WI38 (cell line): Measurements from ENCODE around the gene GCNT1.

Experiments
- H3K4me3 ChIP-seq: 2 replicates; pipeline ENCODE4 v1.5.1; 2011; ENCODE audit warnings: low read depth, mild to moderate bottlenecking, control low read depth, low read length
- CTCF ChIP-seq: IDR thresholded peaks from 2 replicates; pipeline ENCODE4 v1.5.1; 2012; ENCODE audit warnings: low read depth, mild to moderate bottlenecking, control low read depth, low read length

GCNT1 gene

GRCh38 chr9:76445976-76446375 lies 13.0 kb upstream of the GCNT1 start:
- no peak for TF ChIP-seq CTCF
- no peak overlapping the region for H3K4me3 ChIP-seq

GRCh38 chr9:76448501-76448900 lies 10.5 kb upstream of the GCNT1 start:
- TF ChIP-seq CTCF, result no peak
- H3K4me3 ChIP-seq, result no peak overlapping the region

GRCh38 chr9:76451234-76451633 lies 7.7 kb upstream of the GCNT1 start:
- no peak for TF ChIP-seq CTCF
- H3K4me3 ChIP-seq, result no peak overlapping the region

- TF ChIP-seq CTCF, result no peak
- H3K4me3 ChIP-seq, result no peak overlapping the region
These were observed 6.1 kb upstream of the GCNT1 start for GRCh38 chr9:76452839-76453238.

GRCh38 chr9:76453785-76454184 lies 5.2 kb upstream of the GCNT1 start:
- H3K4me3 ChIP-seq, result no peak overlapping the region
- TF ChIP-seq CTCF, result no peak

GRCh38 chr9:76454311-76454710 lies 4.7 kb upstream of the GCNT1 start:
- TF ChIP-seq CTCF, result no peak
- H3K4me3 ChIP-seq, result no peak overlapping the region

GRCh38 chr9:76456202-76456926 lies 2.6 kb upstream of the GCNT1 start:
- TF ChIP-seq CTCF, result no peak
- H3K4me3 ChIP-seq, result no peak overlapping the region
